GM23338 (cell line): ENCODE measurements around the gene BCDIN3D. TPM values are rescaled to one million over a fixed set of nuclear protein-coding genes. Genes with fewer than 3 reads are reported as not detected.

Experiments
- ATAC-seq: fragments of 200-7000 bp; cut with Tn5 transposase; 3 replicates; pipeline ENCODE4 v1.9.1; 2020
- DNase-seq: peaks from one replicate; pipeline ENCODE4 v3.0.0-alpha.2; 2015; ENCODE audit warnings: low spot score
- H2AFZ ChIP-seq: fragments of 200-600 bp; sonication (generic); 2 replicates; pipeline ENCODE4 v1.8.0; 2016; ENCODE audit warnings: antibody characterized with exemption, mild to moderate bottlenecking, moderate library complexity
- H3F3A ChIP-seq: fragments of 200-600 bp; sonication (generic); replicated peaks from 2 replicates; pipeline ENCODE4 v1.8.0; 2017; ENCODE audit warnings: antibody characterized with exemption, mixed run types, low read depth
- H3K27ac ChIP-seq: fragments of 200-600 bp; sonication (generic); 2 replicates; pipeline ENCODE4 v1.6.1; 2016; ENCODE audit warnings: low read depth
- H3K27me3 ChIP-seq: fragments of 200-600 bp; sonication (generic); 2 replicates; pipeline ENCODE4 v1.8.0; 2016; ENCODE audit warnings: mild to moderate bottlenecking, mixed run types, moderate library complexity; ENCODE audit not compliant: insufficient read depth
- H3K36me3 ChIP-seq: fragments of 200-600 bp; sonication (generic); 2 replicates; pipeline ENCODE4 v1.8.0; 2016; ENCODE audit warnings: mild to moderate bottlenecking; ENCODE audit not compliant: insufficient read depth
- H3K4me1 ChIP-seq: fragments of 200-600 bp; sonication (generic); 2 replicates; pipeline ENCODE4 v1.8.0; 2016; ENCODE audit warnings: mild to moderate bottlenecking, moderate library complexity; ENCODE audit not compliant: insufficient read depth
- H3K4me2 ChIP-seq: fragments of 200-600 bp; sonication (generic); 2 replicates; pipeline ENCODE4 v1.7.1; 2017; ENCODE audit warnings: mixed run types
- H3K4me3 ChIP-seq: fragments of 200-600 bp; sonication (generic); 2 replicates; pipeline ENCODE4 v1.6.1; 2016; ENCODE audit warnings: mixed run types
- H3K79me2 ChIP-seq: fragments of 200-600 bp; sonication (generic); replicated peaks from 2 replicates; pipeline ENCODE4 v1.8.0; 2017; ENCODE audit warnings: mild to moderate bottlenecking; ENCODE audit not compliant: insufficient read depth
- H3K9me2 ChIP-seq: fragments of 200-600 bp; sonication (generic); 2 replicates; pipeline ENCODE4 v1.8.0; 2017; ENCODE audit not compliant: insufficient read depth
- H4K20me1 ChIP-seq: fragments of 200-600 bp; sonication (generic); replicated peaks from 2 replicates; pipeline ENCODE4 v1.8.0; 2017; ENCODE audit warnings: mild to moderate bottlenecking; ENCODE audit not compliant: insufficient read depth
- H3K27ac Mint-ChIP-seq: 2 replicates; pipeline ENCODE4 v1.8.0; 2020; ENCODE audit warnings: inconsistent platforms, mild to moderate bottlenecking, moderate library complexity, mixed read lengths
- H3K27me3 Mint-ChIP-seq: 3 replicates; pipeline ENCODE4 v1.8.0; 2022; ENCODE audit warnings: low read depth, mild to moderate bottlenecking, moderate library complexity, mixed read lengths, inconsistent platforms; ENCODE audit not compliant: insufficient read depth, poor library complexity
- H3K36me3 Mint-ChIP-seq: 3 replicates; pipeline ENCODE4 v1.8.0; 2021; ENCODE audit warnings: low read depth, mild to moderate bottlenecking, inconsistent platforms, moderate library complexity, mixed read lengths
- H3K4me1 Mint-ChIP-seq: 3 replicates; pipeline ENCODE4 v1.8.0; 2020; ENCODE audit warnings: mild to moderate bottlenecking, inconsistent platforms, mixed read lengths
- H3K4me3 Mint-ChIP-seq: 3 replicates; pipeline ENCODE4 v1.8.0; 2021; ENCODE audit warnings: moderate library complexity, mild to moderate bottlenecking, inconsistent platforms, mixed read lengths
- H3K9me3 Mint-ChIP-seq: 3 replicates; pipeline ENCODE4 v1.8.0; 2020; ENCODE audit warnings: moderate library complexity, mild to moderate bottlenecking, inconsistent platforms, mixed read lengths
- CREB1 ChIP-seq: fragments of 250-450 bp; sonication (Bioruptor Pico); IDR thresholded peaks from 2 replicates; pipeline ENCODE4 v1.5.0; 2020; ENCODE audit warnings: low read depth, mild to moderate bottlenecking, moderate library complexity
- ETS1 ChIP-seq: IDR thresholded peaks from 2 replicates; pipeline ENCODE4 v1.6.1; 2016; ENCODE audit warnings: antibody characterized with exemption
- EZH2phosphoT487 ChIP-seq: fragments of 200-600 bp; sonication (generic); IDR thresholded peaks from one replicate; pipeline ENCODE4 v1.8.1; 2018; ENCODE audit warnings: antibody characterized with exemption; ENCODE audit not compliant: unreplicated experiment
- JUNB ChIP-seq: IDR thresholded peaks from one replicate; pipeline ENCODE4 v1.6.1; 2016; ENCODE audit warnings: antibody characterized with exemption; ENCODE audit not compliant: unreplicated experiment
- NANOG ChIP-seq: IDR thresholded peaks from 2 replicates; pipeline ENCODE4 v1.6.1; 2016; ENCODE audit warnings: antibody characterized with exemption, borderline replicate concordance
- REST ChIP-seq: IDR thresholded peaks from one replicate; pipeline ENCODE4 v1.6.1; 2018; ENCODE audit warnings: antibody characterized with exemption; ENCODE audit not compliant: unreplicated experiment
- STAT1 ChIP-seq: IDR thresholded peaks from one replicate; pipeline ENCODE4 v1.6.1; 2016; ENCODE audit warnings: antibody characterized with exemption; ENCODE audit not compliant: unreplicated experiment
- ZNF114 ChIP-seq: fragments of 250-450 bp; sonication (Bioruptor Pico); IDR thresholded peaks from 2 replicates; pipeline ENCODE4 v1.5.0; 2020; ENCODE audit warnings: mild to moderate bottlenecking, moderate library complexity
- ZNF331 ChIP-seq: fragments of 250-450 bp; sonication (Bioruptor Pico); IDR thresholded peaks from 2 replicates; pipeline ENCODE4 v1.5.0; 2020; ENCODE audit warnings: low read depth, mild to moderate bottlenecking, moderate library complexity
- polyA plus RNA-seq: library from polyadenylated mRNA; unstranded; fragments of >200 nt; fragmentation: Nextera tagmentation; extraction: Ambion mirVana; gene quantifications from 2 replicates; pipeline ENCODE4 v1.2.1, GENCODE V29; 2016
- total RNA-seq: library from RNA; depleted of rRNA; stranded (reverse); fragments of >200 nt; shearing (Covaris generic); gene quantifications from 2 replicates; pipeline ENCODE4 v1.2.3, GENCODE V29; 2014
- TF ChIP-seq, protein P1 (sequence below): fragments of 250-450 bp; sonication (Bioruptor Pico); IDR thresholded peaks from 2 replicates; pipeline ENCODE4 v1.5.0; 2020; ENCODE audit warnings: mild to moderate bottlenecking, moderate library complexity

The BCDIN3D gene
- total and polyA plus RNA-seq, 2 experiments from 2014 or later, result 1.4 to 1.8 TPM

- DNase-seq (no peak), ATAC-seq (no peak)
- Mint-ChIP-seq H3K27ac (no peak overlapping the region), H3K9me3 (no peaks in the 10 kb centered on the region), H3K4me1 (peaks cover 64% of the 10 kb centered on the region), H3K36me3 (peaks cover 7% of the 10 kb centered on the region), H3K27me3 (peaks cover 15% of the 10 kb centered on the region), H3K4me3 (no peak overlapping the region; the same call in 2 of the 3 replicates)
- Histone ChIP-seq H3K79me2 (peaks cover 82% of the 10 kb centered on the region), H3K4me3 (no peak overlapping the region), H2AFZ (no peak overlapping the region), H3K9me2 (no peaks in the 10 kb centered on the region), H3K27ac (no peak overlapping the region), H3F3A (0 out of 2 replicates have a peak, but pooled peaks cover 6% of the 10 kb centered on the region), H4K20me1 (peaks cover 12% of the 10 kb centered on the region), H3K27me3 (no peaks in the 10 kb centered on the region), H3K4me2 (no peak overlapping the region), H3K4me1 (peaks cover 46% of the 10 kb centered on the region), H3K36me3 (no peaks in the 10 kb centered on the region)
- TF ChIP-seq ZNF331 (CRISPR knock-in tag), result no peak
- TF ChIP-seq CREB1, result no peak
- TF ChIP-seq REST, result no peak
- no peak for TF ChIP-seq EZH2phosphoT487
These were observed 18.5 kb downstream of the BCDIN3D start for GRCh38 chr12:49824416-49824815.

GRCh38 chr12:49823951-49824350 is 19.0 kb downstream of the BCDIN3D start:
- Mint-ChIP-seq H3K36me3 (peaks cover 7% of the 10 kb centered on the region), H3K9me3 (no peaks in the 10 kb centered on the region), H3K4me3 (no peak overlapping the region), H3K27me3 (peaks cover 15% of the 10 kb centered on the region), H3K27ac (no peak overlapping the region), H3K4me1 (peaks cover 60% of the 10 kb centered on the region)
- H2AFZ ChIP-seq, result no peak overlapping the region
- no peak for DNase-seq
- H3K36me3 ChIP-seq, result no peaks in the 10 kb centered on the region
- H3K4me1 ChIP-seq, result peaks cover 41% of the 10 kb centered on the region
- no peak overlapping the region for H3K4me3 ChIP-seq
- H3K27me3 ChIP-seq, result no peaks in the 10 kb centered on the region
- H3K4me2 ChIP-seq, result no peak overlapping the region
- no peak for ATAC-seq
- peaks cover 12% of the 10 kb centered on the region for H4K20me1 ChIP-seq
- no peak overlapping the region for H3K27ac ChIP-seq
- H3K79me2 ChIP-seq, result peaks cover 85% of the 10 kb centered on the region
- no peaks in the 10 kb centered on the region for H3K9me2 ChIP-seq
- H3F3A ChIP-seq, result 0 out of 2 replicates have a peak, but pooled peaks cover 6% of the 10 kb centered on the region
- TF ChIP-seq ZNF114 (CRISPR knock-in tag), result no peak
- TF ChIP-seq, protein P1, sequence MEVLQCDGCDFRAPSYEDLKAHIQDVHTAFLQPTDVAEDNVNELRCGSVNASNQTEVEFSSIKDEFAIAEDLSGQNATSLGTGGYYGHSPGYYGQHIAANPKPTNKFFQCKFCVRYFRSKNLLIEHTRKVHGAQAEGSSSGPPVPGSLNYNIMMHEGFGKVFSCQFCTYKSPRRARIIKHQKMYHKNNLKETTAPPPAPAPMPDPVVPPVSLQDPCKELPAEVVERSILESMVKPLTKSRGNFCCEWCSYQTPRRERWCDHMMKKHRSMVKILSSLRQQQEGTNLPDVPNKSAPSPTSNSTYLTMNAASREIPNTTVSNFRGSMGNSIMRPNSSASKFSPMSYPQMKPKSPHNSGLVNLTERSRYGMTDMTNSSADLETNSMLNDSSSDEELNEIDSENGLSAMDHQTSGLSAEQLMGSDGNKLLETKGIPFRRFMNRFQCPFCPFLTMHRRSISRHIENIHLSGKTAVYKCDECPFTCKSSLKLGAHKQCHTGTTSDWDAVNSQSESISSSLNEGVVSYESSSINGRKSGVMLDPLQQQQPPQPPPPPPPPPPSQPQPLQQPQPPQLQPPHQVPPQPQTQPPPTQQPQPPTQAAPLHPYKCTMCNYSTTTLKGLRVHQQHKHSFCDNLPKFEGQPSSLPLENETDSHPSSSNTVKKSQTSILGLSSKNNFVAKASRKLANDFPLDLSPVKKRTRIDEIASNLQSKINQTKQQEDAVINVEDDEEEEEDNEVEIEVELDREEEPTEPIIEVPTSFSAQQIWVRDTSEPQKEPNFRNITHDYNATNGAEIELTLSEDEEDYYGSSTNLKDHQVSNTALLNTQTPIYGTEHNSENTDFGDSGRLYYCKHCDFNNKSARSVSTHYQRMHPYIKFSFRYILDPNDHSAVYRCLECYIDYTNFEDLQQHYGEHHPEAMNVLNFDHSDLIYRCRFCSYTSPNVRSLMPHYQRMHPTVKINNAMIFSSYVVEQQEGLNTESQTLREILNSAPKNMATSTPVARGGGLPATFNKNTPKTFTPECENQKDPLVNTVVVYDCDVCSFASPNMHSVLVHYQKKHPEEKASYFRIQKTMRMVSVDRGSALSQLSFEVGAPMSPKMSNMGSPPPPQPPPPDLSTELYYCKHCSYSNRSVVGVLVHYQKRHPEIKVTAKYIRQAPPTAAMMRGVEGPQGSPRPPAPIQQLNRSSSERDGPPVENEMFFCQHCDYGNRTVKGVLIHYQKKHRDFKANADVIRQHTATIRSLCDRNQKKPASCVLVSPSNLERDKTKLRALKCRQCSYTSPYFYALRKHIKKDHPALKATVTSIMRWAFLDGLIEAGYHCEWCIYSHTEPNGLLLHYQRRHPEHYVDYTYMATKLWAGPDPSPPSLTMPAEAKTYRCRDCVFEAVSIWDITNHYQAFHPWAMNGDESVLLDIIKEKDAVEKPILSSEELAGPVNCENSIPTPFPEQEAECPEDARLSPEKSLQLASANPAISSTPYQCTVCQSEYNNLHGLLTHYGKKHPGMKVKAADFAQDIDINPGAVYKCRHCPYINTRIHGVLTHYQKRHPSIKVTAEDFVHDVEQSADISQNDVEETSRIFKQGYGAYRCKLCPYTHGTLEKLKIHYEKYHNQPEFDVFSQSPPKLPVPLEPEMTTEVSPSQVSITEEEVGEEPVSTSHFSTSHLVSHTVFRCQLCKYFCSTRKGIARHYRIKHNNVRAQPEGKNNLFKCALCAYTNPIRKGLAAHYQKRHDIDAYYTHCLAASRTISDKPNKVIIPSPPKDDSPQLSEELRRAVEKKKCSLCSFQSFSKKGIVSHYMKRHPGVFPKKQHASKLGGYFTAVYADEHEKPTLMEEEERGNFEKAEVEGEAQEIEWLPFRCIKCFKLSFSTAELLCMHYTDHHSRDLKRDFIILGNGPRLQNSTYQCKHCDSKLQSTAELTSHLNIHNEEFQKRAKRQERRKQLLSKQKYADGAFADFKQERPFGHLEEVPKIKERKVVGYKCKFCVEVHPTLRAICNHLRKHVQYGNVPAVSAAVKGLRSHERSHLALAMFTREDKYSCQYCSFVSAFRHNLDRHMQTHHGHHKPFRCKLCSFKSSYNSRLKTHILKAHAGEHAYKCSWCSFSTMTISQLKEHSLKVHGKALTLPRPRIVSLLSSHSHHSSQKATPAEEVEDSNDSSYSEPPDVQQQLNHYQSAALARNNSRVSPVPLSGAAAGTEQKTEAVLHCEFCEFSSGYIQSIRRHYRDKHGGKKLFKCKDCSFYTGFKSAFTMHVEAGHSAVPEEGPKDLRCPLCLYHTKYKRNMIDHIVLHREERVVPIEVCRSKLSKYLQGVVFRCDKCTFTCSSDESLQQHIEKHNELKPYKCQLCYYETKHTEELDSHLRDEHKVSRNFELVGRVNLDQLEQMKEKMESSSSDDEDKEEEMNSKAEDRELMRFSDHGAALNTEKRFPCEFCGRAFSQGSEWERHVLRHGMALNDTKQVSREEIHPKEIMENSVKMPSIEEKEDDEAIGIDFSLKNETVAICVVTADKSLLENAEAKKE (CRISPR knock-in tag), result no peak
- no peak for TF ChIP-seq JUNB
- TF ChIP-seq ETS1, result no peak
- TF ChIP-seq STAT1, result no peak
- no peak for TF ChIP-seq NANOG
